HepG2 (cell line): ENCODE measurements around the gene LEUTX.

ENCODE experiments used
- CTCF ChIP-seq: sonication (generic); formaldehyde crosslinking; IDR thresholded peaks from 2 replicates; pipeline ENCODE4 v1.5.0; 2020; ENCODE audit warnings: mild to moderate bottlenecking, missing genetic modification reagents, moderate library complexity
- NAIF1 ChIP-seq: sonication (generic); formaldehyde crosslinking; IDR thresholded peaks from 2 replicates; pipeline ENCODE4 v1.5.0; 2020; ENCODE audit warnings: mild to moderate bottlenecking, missing genetic modification reagents, borderline replicate concordance
- RFXAP ChIP-seq: sonication (generic); formaldehyde crosslinking; IDR thresholded peaks from 2 replicates; pipeline ENCODE4 v1.4.0; 2020; ENCODE audit warnings: missing genetic modification reagents, borderline replicate concordance
- SAFB2 ChIP-seq: sonication (generic); formaldehyde crosslinking; IDR thresholded peaks from 2 replicates; pipeline ENCODE4 v1.5.1; 2020; ENCODE audit warnings: missing genetic modification reagents, low read depth, mild to moderate bottlenecking, borderline replicate concordance
- SATB2 ChIP-seq: sonication (generic); formaldehyde crosslinking; IDR thresholded peaks from 2 replicates; pipeline ENCODE4 v1.5.0; 2020; ENCODE audit warnings: missing genetic modification reagents
- ZNF780A ChIP-seq: sonication (generic); formaldehyde crosslinking; IDR thresholded peaks from 2 replicates; pipeline ENCODE4 v1.8.0; 2022; ENCODE audit warnings: mild to moderate bottlenecking, missing genetic modification reagents, moderate library complexity

- TF ChIP-seq ZNF780A (CRISPR knock-in tag) (no peak), SATB2 (CRISPR knock-in tag) (no peak), CTCF (CRISPR knock-in tag) (no peak), SAFB2 (no peak), RFXAP (no peak), NAIF1 (CRISPR knock-in tag) (no peak)
Observed at GRCh38 chr19:39833160-39833463, 54.5 kb downstream of the LEUTX start.
